Epithelial cell of esophagus (primary cell): Measurements from ENCODE around the gene EEPD1.

ENCODE experiments used
- DNase-seq: peaks from one replicate; pipeline ENCODE4 v3.0.0; 2010; ENCODE audit warnings: low read depth
- H3K4me3 ChIP-seq: 2 replicates; pipeline ENCODE4 v1.5.1; 2011; ENCODE audit warnings: mild to moderate bottlenecking, low read length, control low read depth
- CTCF ChIP-seq: IDR thresholded peaks from 2 replicates; pipeline ENCODE4 v1.5.1; 2011; ENCODE audit warnings: low read depth, mild to moderate bottlenecking, low read length, control low read depth, inconsistent platforms; ENCODE audit not compliant: insufficient read depth; ENCODE audit errors: missing control alignments

The EEPD1 gene

GRCh38 chr7:36207451-36208291 lies 54.6 kb downstream of the EEPD1 start:
- TF ChIP-seq CTCF, result no peak
- H3K4me3 ChIP-seq, result no peak overlapping the region
- DNase-seq, result peak; percentile 48

- DNase-seq, result no peak
- H3K4me3 ChIP-seq, result no peak overlapping the region
- no peak for TF ChIP-seq CTCF
These were observed 55.4 kb downstream of the EEPD1 start for GRCh38 chr7:36208426-36208825.

- peak; percentile 34 for DNase-seq
- TF ChIP-seq CTCF, result no peak
These were observed 56.2 kb downstream of the EEPD1 start for GRCh38 chr7:36208997-36209813.

GRCh38 chr7:36209814-36210183 lies 56.7 kb downstream of the EEPD1 start:
- no peak for DNase-seq
- no peak for TF ChIP-seq CTCF
- no peak overlapping the region for H3K4me3 ChIP-seq

More at GRCh38 chr7:36208997-36209813, 56.2 kb downstream of the EEPD1 start:
- H3K4me3 ChIP-seq, result no peak overlapping the region

GRCh38 chr7:36210291-36210922 lies 57.4 kb downstream of the EEPD1 start:
- H3K4me3 ChIP-seq, result no peak overlapping the region
- TF ChIP-seq CTCF, result no peak
- DNase-seq, result no peak

GRCh38 chr7:36214608-36215456 lies 61.8 kb downstream of the EEPD1 start:
- TF ChIP-seq CTCF, result no peak
- no peak overlapping the region for H3K4me3 ChIP-seq
- DNase-seq, result no peak
